Colon (tissue), 2 donors: ENCODE results near the gene HYLS1.

Experiments
- FAIRE-seq: peaks from 2 replicates; lab custom pipeline; 2012; peaks lifted over from hg19 to GRCh38; lab: Jason Lieb, UNC
- donor health status: control.
- donor health status: control.

HYLS1 gene

DNA sequence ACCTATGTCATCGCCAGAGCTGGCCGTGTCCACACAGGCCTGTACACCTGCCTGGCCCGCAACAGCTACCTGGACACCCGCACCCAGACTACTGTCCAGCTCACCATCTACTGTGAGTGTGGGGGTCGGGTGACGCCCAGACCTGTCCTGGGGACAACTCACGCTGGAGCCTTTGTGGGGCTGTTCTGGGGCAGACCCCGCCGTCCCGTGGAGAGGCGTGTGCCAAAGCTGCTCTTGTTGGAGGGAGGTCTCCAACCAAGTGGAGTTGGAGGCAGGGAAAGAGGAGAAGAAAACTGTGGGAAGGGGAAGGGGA is 62.7 kb downstream of the HYLS1 start:
- no peak for FAIRE-seq
